ENCODE measurements around the gene MARK3. TPM values are rescaled to one million over a fixed set of nuclear protein-coding genes. Genes with fewer than 3 reads are reported as not detected.

MARK3 gene
- total RNA-seq, 1 experiment from 2014 or later, result 61.9 TPM

DNA sequence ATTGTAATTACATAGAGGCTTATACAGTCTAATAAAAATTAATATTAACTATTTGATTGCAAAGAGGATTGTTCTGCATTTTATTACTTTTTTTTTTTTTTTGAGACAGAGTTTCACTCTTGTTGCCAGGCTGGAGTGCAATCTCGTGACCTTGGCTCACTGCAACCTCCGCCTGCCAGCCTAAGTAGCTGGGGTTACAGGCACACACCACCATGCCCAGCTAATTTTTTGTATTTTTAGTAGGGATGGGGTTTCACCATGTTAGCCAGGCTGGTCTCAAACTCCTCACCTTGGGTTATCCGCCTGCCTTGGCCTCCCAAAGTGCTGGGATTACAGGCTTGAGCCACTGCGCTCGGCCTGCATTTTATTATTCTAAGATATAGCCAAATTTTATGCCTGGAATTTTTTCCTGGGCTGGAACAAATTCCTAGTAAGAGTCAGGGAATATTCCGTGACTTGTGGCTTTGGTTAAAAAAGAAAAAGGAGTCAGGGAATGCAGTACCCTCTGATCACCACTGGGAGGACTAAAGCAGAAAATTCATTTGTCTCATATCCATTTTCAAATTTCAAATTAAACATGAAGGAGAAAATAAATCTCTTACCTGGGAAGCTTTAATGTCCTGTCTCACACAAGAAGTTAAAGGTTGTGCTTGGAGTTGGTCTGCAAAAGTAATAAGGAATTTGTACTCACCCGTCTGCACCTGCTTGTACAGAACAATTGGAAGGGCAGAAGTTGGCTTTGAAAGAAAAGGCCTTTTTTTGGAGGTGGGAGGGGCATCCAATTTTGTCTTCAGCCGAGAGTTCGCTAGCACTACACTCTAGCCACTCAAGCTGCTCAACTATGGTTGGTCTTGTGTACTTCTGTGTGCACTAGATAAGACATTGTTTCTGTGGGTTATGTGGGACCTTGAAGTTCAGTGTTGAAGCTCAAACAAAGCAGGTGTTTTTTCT is 8.7 kb downstream of the MARK3 start:
- DNase-seq (ENCODE audit: low read depth), result peak; percentile 38

- DNase-seq (ENCODE audit: low read depth), result no peak
Observed at GRCh38 chr14:103395244-103395643, 10.0 kb downstream of the MARK3 start.

DNA sequence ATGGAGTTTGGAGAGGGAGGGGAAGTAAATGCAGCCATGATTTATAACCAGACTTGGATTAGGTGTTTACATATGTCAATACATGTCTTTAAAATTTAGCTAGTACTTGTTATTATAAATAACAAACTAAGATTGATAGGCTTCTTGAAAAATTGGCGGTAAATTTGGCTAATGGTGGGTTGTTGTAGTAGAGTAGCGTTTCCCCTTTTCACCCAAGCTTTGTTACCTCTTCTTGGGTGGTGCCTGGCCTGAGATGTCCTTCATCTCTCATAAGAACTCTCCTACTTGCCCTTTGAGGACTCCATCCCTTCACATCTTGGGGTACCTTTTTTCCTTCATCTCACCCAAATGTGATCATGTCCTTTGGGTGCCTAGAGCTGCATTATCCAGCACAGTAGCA is 11.2 kb downstream of the MARK3 start:
- DNase-seq (ENCODE audit: low read depth), result no peak

GRCh38 chr14:103398427-103399195 is 13.4 kb downstream of the MARK3 start:
- DNase-seq (ENCODE audit: low read depth), result no peak

- no peak for DNase-seq (ENCODE audit: low read depth)
Observed at GRCh38 chr14:103400537-103400936, 15.3 kb downstream of the MARK3 start.

DNA sequence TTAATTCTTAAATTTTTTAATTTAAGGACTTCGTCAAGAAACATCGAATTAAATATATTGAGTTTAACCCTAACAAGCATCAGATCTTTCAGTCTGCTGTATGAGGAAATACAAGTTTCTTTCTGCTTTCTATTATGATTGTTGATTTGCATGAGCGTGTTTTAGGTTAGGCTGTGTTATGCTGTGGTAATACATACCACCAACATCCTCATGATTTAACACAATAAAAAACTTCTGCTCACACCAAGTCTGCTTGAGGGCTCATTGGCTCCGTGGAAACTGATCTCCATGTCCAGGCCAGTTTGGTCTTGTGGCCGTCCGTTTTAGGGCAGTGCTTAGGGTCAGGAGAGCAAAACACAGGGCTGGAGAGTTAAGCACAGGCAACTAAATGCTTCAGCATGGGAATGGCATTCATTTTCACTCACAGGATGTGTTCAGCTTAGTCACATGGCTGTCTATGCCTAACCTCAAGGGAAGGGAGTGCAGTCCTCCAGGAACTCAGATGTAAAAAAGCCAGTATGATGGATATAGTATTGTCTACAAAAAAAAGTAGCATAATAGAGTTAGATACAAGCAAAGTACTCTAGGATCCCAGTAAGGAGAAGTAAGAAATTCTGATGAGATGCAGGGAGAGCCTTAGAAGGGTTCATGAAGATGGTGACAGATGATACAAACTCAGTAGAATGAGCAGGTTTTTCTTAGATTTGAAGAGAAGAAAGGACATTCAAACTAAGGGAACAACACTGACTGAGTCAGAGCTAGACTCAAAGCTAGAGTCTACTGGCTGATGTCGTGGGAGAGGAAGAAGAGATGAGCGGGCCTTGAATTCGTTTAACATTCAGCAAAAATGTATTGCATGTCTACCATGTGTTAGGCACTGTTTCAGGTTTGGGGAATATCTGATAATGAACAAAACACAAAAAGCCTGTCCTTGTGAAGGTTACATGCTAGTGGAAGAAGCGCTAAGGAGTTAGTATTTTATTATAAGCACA is 16.3 kb downstream of the MARK3 start:
- DNase-seq (ENCODE audit: low read depth), result peak; percentile 75

DNA sequence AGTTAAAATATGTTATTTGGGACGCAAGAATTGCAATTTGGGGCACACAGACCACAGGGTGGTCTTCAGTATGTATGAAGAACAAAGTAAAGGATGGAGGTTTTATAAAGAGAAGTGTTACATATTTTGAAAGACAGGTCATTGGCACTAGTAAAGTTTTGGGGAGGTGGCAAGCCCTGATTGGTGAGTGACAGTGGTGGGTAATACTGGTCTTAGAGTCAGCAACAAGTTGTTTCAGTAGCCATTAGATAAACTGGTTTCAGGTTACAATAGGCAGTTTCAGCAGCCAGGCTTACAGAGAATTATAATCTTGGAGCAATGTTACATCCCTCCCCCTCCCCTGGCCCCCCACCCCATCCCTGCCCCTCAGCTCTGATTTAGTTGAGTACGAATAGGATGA is 17.5 kb downstream of the MARK3 start:
- no peak for DNase-seq (ENCODE audit: low read depth)

GRCh38 chr14:103404032-103404918 is 19.1 kb downstream of the MARK3 start:
- no peak for DNase-seq (ENCODE audit: low read depth)

DNA sequence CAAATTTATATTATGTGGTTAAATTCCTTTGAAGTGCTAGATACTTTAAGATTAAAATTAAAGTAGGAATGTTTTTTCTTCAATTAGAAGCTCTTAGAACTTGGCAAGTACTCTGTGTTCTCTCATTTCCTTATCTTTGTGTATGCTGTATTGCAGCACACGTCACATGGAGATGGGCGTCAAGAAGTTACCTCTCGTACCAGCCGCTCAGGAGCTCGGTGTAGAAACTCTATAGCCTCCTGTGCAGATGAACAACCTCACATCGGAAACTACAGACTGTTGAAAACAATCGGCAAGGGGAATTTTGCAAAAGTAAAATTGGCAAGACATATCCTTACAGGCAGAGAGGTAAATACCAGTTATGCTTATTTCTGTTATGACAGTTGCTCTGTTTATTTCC is 19.7 kb downstream of the MARK3 start:
- DNase-seq (ENCODE audit: low read depth), result no peak

DNA sequence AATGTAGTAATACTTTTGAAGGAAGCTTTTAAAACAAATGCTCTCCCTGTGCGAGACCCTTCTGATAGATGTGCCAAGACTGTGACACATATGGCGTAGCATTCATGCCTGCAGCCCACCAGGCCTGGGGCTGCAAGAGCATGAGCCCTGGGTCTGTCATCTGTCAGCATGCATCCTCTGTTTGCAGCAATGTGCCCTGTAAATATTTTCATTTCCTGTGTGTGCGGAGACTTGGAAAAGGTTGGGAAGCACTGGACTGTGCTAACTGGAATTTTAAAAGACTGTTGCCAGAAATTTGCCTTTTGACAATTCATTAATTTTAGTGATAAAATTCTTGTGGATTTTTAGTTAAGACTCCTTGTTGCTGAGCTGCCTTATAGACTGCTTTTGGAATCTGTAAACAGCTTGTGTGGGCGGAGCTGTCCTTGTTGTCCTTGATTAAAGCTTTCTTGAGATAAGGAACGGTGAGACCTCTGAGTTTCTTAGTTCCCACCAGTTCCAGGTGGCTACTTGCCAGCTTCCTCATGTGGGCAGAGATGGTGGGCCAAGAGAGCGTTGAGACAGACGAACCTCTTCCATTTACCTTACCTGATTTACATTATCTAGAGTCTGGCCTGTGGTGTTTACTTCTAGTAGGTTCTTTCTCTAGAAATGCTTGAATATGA is 23.4 kb downstream of the MARK3 start:
- no peak for DNase-seq (ENCODE audit: low read depth)

- no peak for DNase-seq (ENCODE audit: low read depth)
Observed at GRCh38 chr14:103416916-103417315, 31.7 kb downstream of the MARK3 start.

GRCh38 chr14:103418481-103418818 is 33.2 kb downstream of the MARK3 start:
- peak; percentile 54 for DNase-seq (ENCODE audit: low read depth)

- DNase-seq (ENCODE audit: low read depth), result no peak
Observed at GRCh38 chr14:103421556-103421955, 36.3 kb downstream of the MARK3 start.

GRCh38 chr14:103423050-103423461 is 37.8 kb downstream of the MARK3 start:
- DNase-seq (ENCODE audit: low read depth), result peak; percentile 84

- DNase-seq (ENCODE audit: low read depth), result peak; percentile 88
Observed at GRCh38 chr14:103427485-103428443, 42.5 kb downstream of the MARK3 start.

DNA sequence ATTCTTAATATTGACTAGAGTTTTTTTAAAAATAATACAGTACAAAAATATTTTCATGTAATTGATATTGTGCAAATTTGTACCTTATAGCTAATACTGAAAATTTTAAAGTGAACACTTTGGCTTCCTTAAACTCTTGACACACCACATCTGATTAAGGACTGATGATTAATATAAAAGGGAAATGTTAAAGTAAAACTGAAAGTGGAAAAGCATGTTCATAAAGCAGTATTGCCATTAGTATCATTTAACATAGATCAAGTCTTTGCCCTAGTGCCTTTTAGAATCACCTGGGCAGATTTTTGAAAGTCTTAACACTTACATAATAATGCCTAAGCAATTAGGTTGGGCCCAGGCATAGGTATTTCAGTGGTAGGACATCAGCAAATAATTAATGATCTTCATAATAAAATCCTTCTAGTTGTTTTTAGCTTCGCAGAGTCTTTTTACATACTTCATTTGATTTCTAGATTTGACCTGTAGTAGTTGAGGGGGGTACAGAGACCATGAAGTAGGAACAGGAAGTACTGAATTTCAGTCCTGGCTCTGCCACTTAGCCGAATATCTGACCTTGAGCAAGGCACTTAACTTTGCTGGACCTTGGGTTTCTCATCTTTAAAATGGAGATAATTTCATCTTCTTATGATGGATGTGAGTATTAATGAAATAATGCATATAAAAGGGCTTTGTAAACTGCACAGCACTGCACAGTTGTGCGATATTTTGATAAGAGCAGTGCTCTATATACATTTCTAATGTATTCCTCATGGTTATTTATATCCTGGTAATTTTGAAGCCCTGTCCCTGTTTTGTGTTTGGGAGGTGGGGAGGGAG is 43.7 kb downstream of the MARK3 start:
- no peak for DNase-seq (ENCODE audit: low read depth)

DNA sequence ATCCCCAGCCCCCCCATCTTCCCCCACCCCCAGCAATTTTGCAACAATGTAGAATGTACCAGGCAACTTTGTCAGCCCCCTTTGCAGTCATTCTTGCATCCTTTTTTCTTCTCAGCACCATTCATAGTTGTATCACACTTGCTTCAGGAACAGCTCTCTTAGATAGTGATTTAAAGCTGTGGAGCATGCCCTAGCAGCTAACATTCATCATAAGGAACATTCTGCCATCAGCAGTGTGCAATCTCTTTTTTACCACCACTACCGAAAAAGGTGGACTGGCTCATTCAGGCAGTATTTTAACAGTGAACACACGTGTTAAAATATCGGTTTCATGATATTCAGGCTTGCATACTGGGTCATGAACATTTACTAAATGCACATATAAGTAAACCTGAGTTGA is 45.1 kb downstream of the MARK3 start:
- no peak for DNase-seq (ENCODE audit: low read depth)

GRCh38 chr14:103432627-103433026 is 47.4 kb downstream of the MARK3 start:
- no peak for DNase-seq (ENCODE audit: low read depth)
